HepG2 (cell line): ENCODE results near the gene RGPD3. TPM values are rescaled to one million over a fixed set of nuclear protein-coding genes. Genes with fewer than 3 reads are reported as not detected.
A peak's percentile ranks its signal among the peaks of the same experiment; 100 is the strongest.
"Not testable (repeated sequence)": the region's sequence is repeated elsewhere in the genome, so short reads cannot be mapped to it uniquely, and the experiment has no call there.

Experiments
- FOXK1 ChIP-seq: sonication (generic); formaldehyde crosslinking; IDR thresholded peaks from 2 replicates; pipeline ENCODE4 v1.4.0; 2020; ENCODE audit warnings: low read depth, missing genetic modification reagents, borderline replicate concordance
- FOXP1 ChIP-seq, 2 experiments: fragments of 450-650 bp in 1 of 2; IDR thresholded peaks; 2 replicates each; pipeline ENCODE4 v1.6.1; 2017 to 2018; ENCODE audit warnings: antibody characterized with exemption in 1 of 2
- GATAD2A ChIP-seq: IDR thresholded peaks from 2 replicates; pipeline ENCODE4 v1.6.1; 2016
- HDAC2 ChIP-seq: sonication (generic); formaldehyde crosslinking; IDR thresholded peaks from 2 replicates; pipeline ENCODE4 v1.4.0; 2020; ENCODE audit warnings: missing genetic modification reagents
- KDM6A ChIP-seq: IDR thresholded peaks from 2 replicates; pipeline ENCODE4 v1.6.1; 2016; ENCODE audit warnings: low read depth
- MIXL1 ChIP-seq: IDR thresholded peaks from 2 replicates; pipeline ENCODE4 v1.6.1; 2016
- THAP11 ChIP-seq: IDR thresholded peaks from 2 replicates; pipeline ENCODE4 v1.6.1; 2016; ENCODE audit warnings: missing biosample characterization, missing genetic modification reagents
- ZNF549 ChIP-seq: sonication (generic); formaldehyde crosslinking; IDR thresholded peaks from 2 replicates; pipeline ENCODE4 v1.5.0; 2020; ENCODE audit warnings: missing genetic modification reagents
- ZNF746 ChIP-seq: sonication (generic); formaldehyde crosslinking; IDR thresholded peaks from 2 replicates; pipeline ENCODE4 v1.8.0; 2022; ENCODE audit warnings: mild to moderate bottlenecking, missing genetic modification reagents
- polyA plus RNA-seq, 8 experiments: library from polyadenylated mRNA; depleted of rRNA in 3 of 8; stranded (reverse) in 7 of 8; unstranded in 1 of 8; fragments of >200 nt; fragmentation: Illumina TruSeq in 4 of 8; extraction: Trizol in 4 of 8; gene quantifications; 2 replicates each; pipeline versions ENCODE4 v1.2.1 to v1.2.3, GENCODE V29; 2011 to 2016; ENCODE audit warnings: low read depth in 4 of 8, missing spikeins in 1 of 8, mixed read lengths in 1 of 8; ENCODE audit not compliant: insufficient read depth in 1 of 8
- total RNA-seq, 5 experiments: library from RNA; depleted of rRNA; stranded (reverse); fragments of >200 nt; fragmentation: Illumina TruSeq; extraction: Trizol; gene quantifications; 2 replicates each; pipeline ENCODE4 v1.2.3, GENCODE V29; 2016; ENCODE audit warnings: low read depth in 1 of 5
- TF ChIP-seq, protein P1 (sequence below), 2 experiments: sonication (generic) in 1 of 2; formaldehyde crosslinking in 1 of 2; IDR thresholded peaks; 2 replicates each; pipeline versions ENCODE4 v1.6.1 to v1.9.0; 2014 to 2022; ENCODE audit warnings: antibody characterized with exemption in 1 of 2, borderline replicate concordance in 1 of 2, inconsistent platforms in 1 of 2, low read depth in 1 of 2, missing genetic modification reagents in 1 of 2
- TF ChIP-seq, protein P2 (sequence below): sonication (generic); formaldehyde crosslinking; IDR thresholded peaks from 2 replicates; pipeline ENCODE4 v1.5.1; 2020; ENCODE audit warnings: missing genetic modification reagents, mild to moderate bottlenecking, borderline replicate concordance
- TF ChIP-seq, protein P3 (sequence below): sonication (generic); formaldehyde crosslinking; IDR thresholded peaks from 2 replicates; pipeline ENCODE4 v1.4.0; 2020; ENCODE audit warnings: missing genetic modification reagents
- TF ChIP-seq, protein P4 (sequence below), 2 experiments: sonication (generic) in 1 of 2; formaldehyde crosslinking in 1 of 2; IDR thresholded peaks; 2 replicates each; pipeline versions ENCODE4 v1.4.0 to v1.6.1; 2018 to 2020; ENCODE audit warnings: missing genetic modification reagents in 2 of 2, borderline replicate concordance in 1 of 2, low read depth in 1 of 2, mild to moderate bottlenecking in 1 of 2, missing biosample characterization in 1 of 2
- TF ChIP-seq, protein P5 (sequence below): sonication (generic); formaldehyde crosslinking; IDR thresholded peaks from 2 replicates; pipeline ENCODE4 v1.4.0; 2020; ENCODE audit warnings: missing genetic modification reagents, borderline replicate concordance

Gene RGPD3
- total and polyA plus RNA-seq, 2 of the 13 experiments (the other 11 are each of a cell fraction or from before 2014, with no cell fraction given): 0.13 to 0.24 TPM

DNA sequence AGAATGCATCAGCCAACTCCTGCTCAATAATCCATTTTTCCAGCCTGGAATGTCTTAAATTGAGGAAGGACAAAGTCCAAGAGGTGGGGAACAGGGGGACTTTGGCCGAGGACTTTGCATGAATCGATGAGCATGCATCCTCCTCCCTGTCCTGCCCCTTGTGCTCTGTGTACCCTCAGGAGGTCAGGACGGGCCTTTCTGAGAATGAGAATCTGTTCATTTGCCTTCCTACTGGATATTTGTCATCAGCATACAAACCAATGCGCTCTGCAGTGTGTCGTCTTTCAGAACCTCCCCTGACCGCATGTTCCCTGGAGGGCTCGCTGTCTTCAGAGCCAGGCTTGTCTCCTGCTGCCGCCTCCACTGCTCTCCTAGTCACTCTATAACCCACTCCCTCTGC lies 83.7 kb downstream of the RGPD3 start (continued):
- TF ChIP-seq, protein P1, sequence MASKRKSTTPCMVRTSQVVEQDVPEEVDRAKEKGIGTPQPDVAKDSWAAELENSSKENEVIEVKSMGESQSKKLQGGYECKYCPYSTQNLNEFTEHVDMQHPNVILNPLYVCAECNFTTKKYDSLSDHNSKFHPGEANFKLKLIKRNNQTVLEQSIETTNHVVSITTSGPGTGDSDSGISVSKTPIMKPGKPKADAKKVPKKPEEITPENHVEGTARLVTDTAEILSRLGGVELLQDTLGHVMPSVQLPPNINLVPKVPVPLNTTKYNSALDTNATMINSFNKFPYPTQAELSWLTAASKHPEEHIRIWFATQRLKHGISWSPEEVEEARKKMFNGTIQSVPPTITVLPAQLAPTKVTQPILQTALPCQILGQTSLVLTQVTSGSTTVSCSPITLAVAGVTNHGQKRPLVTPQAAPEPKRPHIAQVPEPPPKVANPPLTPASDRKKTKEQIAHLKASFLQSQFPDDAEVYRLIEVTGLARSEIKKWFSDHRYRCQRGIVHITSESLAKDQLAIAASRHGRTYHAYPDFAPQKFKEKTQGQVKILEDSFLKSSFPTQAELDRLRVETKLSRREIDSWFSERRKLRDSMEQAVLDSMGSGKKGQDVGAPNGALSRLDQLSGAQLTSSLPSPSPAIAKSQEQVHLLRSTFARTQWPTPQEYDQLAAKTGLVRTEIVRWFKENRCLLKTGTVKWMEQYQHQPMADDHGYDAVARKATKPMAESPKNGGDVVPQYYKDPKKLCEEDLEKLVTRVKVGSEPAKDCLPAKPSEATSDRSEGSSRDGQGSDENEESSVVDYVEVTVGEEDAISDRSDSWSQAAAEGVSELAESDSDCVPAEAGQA (IDR thresholded peaks at IDR 0.05; ENCODE audit: low read depth): 0 out of 2 replicates have a peak, but pooled peaks have one; percentile 24
- TF ChIP-seq, protein P1 (CRISPR knock-in tag; IDR thresholded peaks at IDR 0.05; ENCODE audit: borderline replicate concordance): not testable (repeated sequence)
- TF ChIP-seq, protein P2, sequence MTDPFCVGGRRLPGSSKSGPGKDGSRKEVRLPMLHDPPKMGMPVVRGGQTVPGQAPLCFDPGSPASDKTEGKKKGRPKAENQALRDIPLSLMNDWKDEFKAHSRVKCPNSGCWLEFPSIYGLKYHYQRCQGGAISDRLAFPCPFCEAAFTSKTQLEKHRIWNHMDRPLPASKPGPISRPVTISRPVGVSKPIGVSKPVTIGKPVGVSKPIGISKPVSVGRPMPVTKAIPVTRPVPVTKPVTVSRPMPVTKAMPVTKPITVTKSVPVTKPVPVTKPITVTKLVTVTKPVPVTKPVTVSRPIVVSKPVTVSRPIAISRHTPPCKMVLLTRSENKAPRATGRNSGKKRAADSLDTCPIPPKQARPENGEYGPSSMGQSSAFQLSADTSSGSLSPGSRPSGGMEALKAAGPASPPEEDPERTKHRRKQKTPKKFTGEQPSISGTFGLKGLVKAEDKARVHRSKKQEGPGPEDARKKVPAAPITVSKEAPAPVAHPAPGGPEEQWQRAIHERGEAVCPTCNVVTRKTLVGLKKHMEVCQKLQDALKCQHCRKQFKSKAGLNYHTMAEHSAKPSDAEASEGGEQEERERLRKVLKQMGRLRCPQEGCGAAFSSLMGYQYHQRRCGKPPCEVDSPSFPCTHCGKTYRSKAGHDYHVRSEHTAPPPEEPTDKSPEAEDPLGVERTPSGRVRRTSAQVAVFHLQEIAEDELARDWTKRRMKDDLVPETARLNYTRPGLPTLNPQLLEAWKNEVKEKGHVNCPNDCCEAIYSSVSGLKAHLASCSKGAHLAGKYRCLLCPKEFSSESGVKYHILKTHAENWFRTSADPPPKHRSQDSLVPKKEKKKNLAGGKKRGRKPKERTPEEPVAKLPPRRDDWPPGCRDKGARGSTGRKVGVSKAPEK (CRISPR knock-in tag): 0 out of 2 replicates have a peak, but pooled peaks have one; percentile 35
- TF ChIP-seq ZNF549 (CRISPR knock-in tag) (peak; percentile 92), FOXK1 (CRISPR knock-in tag) (peak; percentile 51; the same call in 1 of the 2 replicates), FOXP1 (CRISPR knock-in tag; IDR thresholded peaks at IDR 0.05) (peak; percentile 74), HDAC2 (CRISPR knock-in tag) (peak; percentile 76), KDM6A (CRISPR knock-in tag) (peak; percentile 62), MIXL1 (CRISPR knock-in tag) (peak; percentile 90), GATAD2A (peak; percentile 85), ZNF746 (CRISPR knock-in tag) (peak; percentile 75; the same call in 1 of the 2 replicates), THAP11 (CRISPR knock-in tag) (peak; percentile 21; the same call in 1 of the 2 replicates)
- TF ChIP-seq, protein P3, sequence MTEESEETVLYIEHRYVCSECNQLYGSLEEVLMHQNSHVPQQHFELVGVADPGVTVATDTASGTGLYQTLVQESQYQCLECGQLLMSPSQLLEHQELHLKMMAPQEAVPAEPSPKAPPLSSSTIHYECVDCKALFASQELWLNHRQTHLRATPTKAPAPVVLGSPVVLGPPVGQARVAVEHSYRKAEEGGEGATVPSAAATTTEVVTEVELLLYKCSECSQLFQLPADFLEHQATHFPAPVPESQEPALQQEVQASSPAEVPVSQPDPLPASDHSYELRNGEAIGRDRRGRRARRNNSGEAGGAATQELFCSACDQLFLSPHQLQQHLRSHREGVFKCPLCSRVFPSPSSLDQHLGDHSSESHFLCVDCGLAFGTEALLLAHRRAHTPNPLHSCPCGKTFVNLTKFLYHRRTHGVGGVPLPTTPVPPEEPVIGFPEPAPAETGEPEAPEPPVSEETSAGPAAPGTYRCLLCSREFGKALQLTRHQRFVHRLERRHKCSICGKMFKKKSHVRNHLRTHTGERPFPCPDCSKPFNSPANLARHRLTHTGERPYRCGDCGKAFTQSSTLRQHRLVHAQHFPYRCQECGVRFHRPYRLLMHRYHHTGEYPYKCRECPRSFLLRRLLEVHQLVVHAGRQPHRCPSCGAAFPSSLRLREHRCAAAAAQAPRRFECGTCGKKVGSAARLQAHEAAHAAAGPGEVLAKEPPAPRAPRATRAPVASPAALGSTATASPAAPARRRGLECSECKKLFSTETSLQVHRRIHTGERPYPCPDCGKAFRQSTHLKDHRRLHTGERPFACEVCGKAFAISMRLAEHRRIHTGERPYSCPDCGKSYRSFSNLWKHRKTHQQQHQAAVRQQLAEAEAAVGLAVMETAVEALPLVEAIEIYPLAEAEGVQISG (CRISPR knock-in tag): peak; percentile 48
- TF ChIP-seq FOXP1 (IDR thresholded peaks at IDR 0.05): not testable (repeated sequence)
- TF ChIP-seq, protein P4, sequence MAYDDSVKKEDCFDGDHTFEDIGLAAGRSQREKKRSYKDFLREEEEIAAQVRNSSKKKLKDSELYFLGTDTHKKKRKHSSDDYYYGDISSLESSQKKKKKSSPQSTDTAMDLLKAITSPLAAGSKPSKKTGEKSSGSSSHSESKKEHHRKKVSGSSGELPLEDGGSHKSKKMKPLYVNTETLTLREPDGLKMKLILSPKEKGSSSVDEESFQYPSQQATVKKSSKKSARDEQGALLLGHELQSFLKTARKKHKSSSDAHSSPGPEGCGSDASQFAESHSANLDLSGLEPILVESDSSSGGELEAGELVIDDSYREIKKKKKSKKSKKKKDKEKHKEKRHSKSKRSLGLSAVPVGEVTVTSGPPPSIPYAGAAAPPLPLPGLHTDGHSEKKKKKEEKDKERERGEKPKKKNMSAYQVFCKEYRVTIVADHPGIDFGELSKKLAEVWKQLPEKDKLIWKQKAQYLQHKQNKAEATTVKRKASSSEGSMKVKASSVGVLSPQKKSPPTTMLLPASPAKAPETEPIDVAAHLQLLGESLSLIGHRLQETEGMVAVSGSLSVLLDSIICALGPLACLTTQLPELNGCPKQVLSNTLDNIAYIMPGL (CRISPR knock-in tag; IDR thresholded peaks at IDR 0.05; ENCODE audit: borderline replicate concordance in 1 of 2, low read depth in 1 of 2): 0 out of 4 replicates have a peak, but pooled peaks of 1 of the 2 experiments have one; percentile 36
- TF ChIP-seq, protein P5, sequence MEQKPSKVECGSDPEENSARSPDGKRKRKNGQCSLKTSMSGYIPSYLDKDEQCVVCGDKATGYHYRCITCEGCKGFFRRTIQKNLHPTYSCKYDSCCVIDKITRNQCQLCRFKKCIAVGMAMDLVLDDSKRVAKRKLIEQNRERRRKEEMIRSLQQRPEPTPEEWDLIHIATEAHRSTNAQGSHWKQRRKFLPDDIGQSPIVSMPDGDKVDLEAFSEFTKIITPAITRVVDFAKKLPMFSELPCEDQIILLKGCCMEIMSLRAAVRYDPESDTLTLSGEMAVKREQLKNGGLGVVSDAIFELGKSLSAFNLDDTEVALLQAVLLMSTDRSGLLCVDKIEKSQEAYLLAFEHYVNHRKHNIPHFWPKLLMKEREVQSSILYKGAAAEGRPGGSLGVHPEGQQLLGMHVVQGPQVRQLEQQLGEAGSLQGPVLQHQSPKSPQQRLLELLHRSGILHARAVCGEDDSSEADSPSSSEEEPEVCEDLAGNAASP (CRISPR knock-in tag): peak; percentile 43; the same call in 1 of the 2 replicates
